ENCODE data around the gene PPM1J.

DNA sequence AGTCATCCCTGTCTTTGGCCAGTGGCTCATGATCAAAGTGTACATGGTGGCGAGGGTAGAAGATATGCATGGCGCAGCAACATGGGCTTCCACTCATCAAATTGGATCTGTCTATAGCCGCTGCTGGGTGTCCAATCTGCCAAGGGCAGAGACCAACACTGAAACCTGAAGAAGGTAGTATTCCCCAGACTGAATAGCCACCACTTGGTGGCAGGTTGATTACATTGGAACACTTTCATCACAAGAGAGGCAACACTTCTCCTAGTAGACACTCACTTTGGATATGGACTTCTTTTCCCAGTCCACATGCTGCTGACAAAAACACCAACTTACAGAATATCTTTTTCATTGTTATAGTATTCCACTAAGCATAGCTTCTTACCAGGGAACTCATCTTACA is 22.4 kb upstream of the PPM1J start:
- TF ChIP-seq EZH2 (IDR thresholded peaks at IDR 0.05; ENCODE audit: insufficient read depth, poor library complexity, severe bottlenecking) (no peak), EZH2phosphoT487 (IDR thresholded peaks at IDR 0.05; ENCODE audit: insufficient read depth, low read depth) (no peak)
